Measurements from ENCODE around the gene GPR33.

The GPR33 gene, protein sequence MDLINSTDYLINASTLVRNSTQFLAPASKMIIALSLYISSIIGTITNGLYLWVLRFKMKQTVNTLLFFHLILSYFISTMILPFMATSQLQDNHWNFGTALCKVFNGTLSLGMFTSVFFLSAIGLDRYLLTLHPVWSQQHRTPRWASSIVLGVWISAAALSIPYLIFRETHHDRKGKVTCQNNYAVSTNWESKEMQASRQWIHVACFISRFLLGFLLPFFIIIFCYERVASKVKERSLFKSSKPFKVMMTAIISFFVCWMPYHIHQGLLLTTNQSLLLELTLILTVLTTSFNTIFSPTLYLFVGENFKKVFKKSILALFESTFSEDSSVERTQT

DNA sequence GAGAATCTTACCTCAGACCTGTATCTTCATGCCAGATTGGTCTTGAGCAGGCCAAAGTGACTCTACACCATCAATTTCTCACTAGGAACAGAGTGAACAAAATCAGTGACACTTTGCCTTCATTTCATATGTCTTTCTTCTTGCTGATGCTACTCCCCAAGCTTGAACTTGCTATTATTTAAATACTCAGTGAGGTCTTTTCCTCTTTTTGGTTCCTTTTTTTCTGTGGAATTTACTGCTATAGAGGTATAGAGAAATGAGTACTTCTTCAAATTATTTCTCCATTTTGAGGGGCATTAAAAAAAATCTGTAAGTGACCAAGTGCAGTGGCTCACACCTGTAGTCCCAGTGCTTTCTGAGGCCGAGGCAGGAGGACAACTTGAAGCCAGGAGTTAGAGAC lies at the start of gene GPR33:
Gene GPR33 (minus strand): TSS at position 154 of the 400 bp plus-strand sequence. CDS start 4,074 bp downstream, outside the sequence.
- TF ChIP-seq Cebpa-rat (IDR thresholded peaks at IDR 0.05) = no peak
- Histone ChIP-seq H3K4me3 (no peak within 1 kb of the TSS), H3K4me2 (peak within 1 kb of the TSS in 4 of 11 experiments; percentile 12 to 79 (median 62); a peak in 6 of 22 replicates), H4K20me1 (no peaks in the 10 kb centered on the region), H3K27ac (no peak within 1 kb of the TSS), H3K9ac (no peak within 1 kb of the TSS), H3K27me3 (peaks cover 0 to 42% (median 0%) of the 10 kb centered on the region in 11 experiments; a peak in 6 of 22 replicates), H3K9me3 (replicated peaks in 1 of 11) (peaks cover 0 to 6% (median 3%) of the 10 kb centered on the region in 11 experiments; a peak in 3 of 22 replicates), H3K36me3 (no peaks in the 10 kb centered on the region), H3K4me1 (peaks cover 7 to 39% (median 15%) of the 10 kb centered on the region in 10 experiments; a peak in 19 of 20 replicates)

DNA sequence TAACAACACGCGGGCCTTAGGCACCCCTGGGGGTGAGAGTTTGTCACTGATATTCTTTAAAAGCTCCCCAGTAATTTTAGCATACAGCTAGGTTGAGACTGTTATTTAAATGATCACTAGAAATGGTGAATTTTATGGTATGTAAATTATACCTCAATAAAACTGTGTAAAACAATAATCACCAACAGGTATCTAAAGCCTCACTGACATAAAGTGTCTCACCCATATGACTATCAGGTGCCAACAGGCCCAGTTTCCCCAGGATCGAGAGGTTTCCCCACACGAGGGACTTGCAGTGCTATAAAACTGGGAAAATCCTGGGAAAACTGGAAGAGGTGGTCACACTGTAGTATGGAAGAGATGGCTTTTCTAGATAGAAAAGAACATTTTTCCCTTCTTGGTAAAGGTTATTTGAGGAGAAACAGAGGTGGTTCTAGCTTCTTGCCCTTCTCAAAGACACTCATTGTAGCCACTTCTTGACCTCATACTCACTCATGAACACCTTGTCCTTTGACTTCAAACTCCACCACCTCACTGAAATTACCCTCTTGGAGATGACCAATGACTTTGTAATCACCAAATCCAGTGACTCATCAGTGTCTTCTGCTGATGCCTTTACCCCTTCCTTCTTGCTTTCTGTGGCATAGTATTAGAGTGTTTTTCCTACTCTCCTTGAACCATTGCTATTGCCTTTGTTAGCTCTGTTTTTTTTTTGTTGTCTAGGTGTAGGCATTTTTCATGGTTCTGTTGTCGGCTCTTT lies 48.5 kb upstream of the GPR33 start:
- Histone ChIP-seq H3K27me3 (no peaks in the 10 kb centered on the region), H3K4me3 (no peak overlapping the region), H3K4me2 (no peak overlapping the region), H3K4me1 (no peaks in the 10 kb centered on the region), H4K20me1 (no peaks in the 10 kb centered on the region), H3K27ac (no peak overlapping the region), H3K36me3 (no peaks in the 10 kb centered on the region), H3K9me3 (replicated peaks in 1 of 11) (no peaks in the 10 kb centered on the region), H3K9ac (no peak overlapping the region)
- TF ChIP-seq Cebpa-rat (IDR thresholded peaks at IDR 0.05) = no peak

- TF ChIP-seq Cebpa-rat (IDR thresholded peaks at IDR 0.05) = no peak
- no peak overlapping the region for H3K27ac ChIP-seq
- H3K9ac ChIP-seq = no peak overlapping the region
- no peaks in the 10 kb centered on the region for H3K27me3 ChIP-seq
- H3K4me1 ChIP-seq = no peaks in the 10 kb centered on the region
- no peaks in the 10 kb centered on the region for H4K20me1 ChIP-seq
- H3K4me3 ChIP-seq = no peak overlapping the region
- H3K9me3 ChIP-seq (replicated peaks in 1 of 11) = peaks cover 0 to 17% (median 9%) of the 10 kb centered on the region in 11 experiments; a peak in 17 of 22 replicates
- no peak overlapping the region for H3K4me2 ChIP-seq
- H3K36me3 ChIP-seq = no peaks in the 10 kb centered on the region
These were observed 42.3 kb upstream of the GPR33 start for GRCh38 chr14:31530136-31530535.

GRCh38 chr14:31529053-31529452 lies 41.2 kb upstream of the GPR33 start:
- H3K4me3 ChIP-seq = no peak overlapping the region
- H3K27ac ChIP-seq = no peak overlapping the region
- H3K9ac ChIP-seq = no peak overlapping the region
- no peaks in the 10 kb centered on the region for H3K4me1 ChIP-seq
- H4K20me1 ChIP-seq = no peaks in the 10 kb centered on the region
- no peaks in the 10 kb centered on the region for H3K36me3 ChIP-seq
- no peaks in the 10 kb centered on the region for H3K27me3 ChIP-seq
- no peak for TF ChIP-seq Cebpa-rat (IDR thresholded peaks at IDR 0.05)
- no peak overlapping the region for H3K4me2 ChIP-seq
- H3K9me3 ChIP-seq (replicated peaks in 1 of 11) = peaks cover 0 to 17% (median 9%) of the 10 kb centered on the region in 11 experiments; a peak in 17 of 22 replicates

- no peak overlapping the region for H3K9ac ChIP-seq
- no peak overlapping the region for H3K27ac ChIP-seq
- no peaks in the 10 kb centered on the region for H3K36me3 ChIP-seq
- H4K20me1 ChIP-seq = no peaks in the 10 kb centered on the region
- H3K9me3 ChIP-seq (replicated peaks in 1 of 11) = peaks cover 0 to 17% (median 9%) of the 10 kb centered on the region in 11 experiments; a peak in 17 of 22 replicates
- no peaks in the 10 kb centered on the region for H3K27me3 ChIP-seq
- no peak overlapping the region for H3K4me3 ChIP-seq
- no peak overlapping the region for H3K4me2 ChIP-seq
- H3K4me1 ChIP-seq = no peaks in the 10 kb centered on the region
- no peak for TF ChIP-seq Cebpa-rat (IDR thresholded peaks at IDR 0.05)
These were observed 39.7 kb upstream of the GPR33 start for GRCh38 chr14:31527546-31527945.

DNA sequence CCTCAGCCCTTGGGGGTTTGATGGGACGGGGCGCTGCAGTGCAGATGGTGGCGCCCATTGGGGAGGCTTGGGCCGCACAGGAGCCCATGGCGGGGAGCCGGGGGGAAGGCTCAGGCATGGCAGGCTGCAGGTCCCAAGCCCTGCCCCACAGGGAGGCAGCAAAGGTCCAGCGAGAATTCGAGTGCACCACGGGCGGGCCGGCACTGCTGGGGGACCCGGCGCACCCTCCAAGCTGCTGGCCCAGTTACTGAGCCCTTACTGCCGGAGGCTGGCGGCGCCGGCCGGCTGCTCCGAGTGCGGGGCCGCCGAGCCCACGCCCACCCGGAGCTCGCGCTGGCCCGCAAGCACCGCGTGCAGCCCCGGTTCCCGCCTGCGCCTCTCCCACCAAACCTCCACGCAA lies 39.2 kb upstream of the GPR33 start:
- no peak overlapping the region for H3K27ac ChIP-seq
- H3K4me1 ChIP-seq = no peaks in the 10 kb centered on the region
- no peaks in the 10 kb centered on the region for H4K20me1 ChIP-seq
- no peak overlapping the region for H3K4me2 ChIP-seq
- H3K9me3 ChIP-seq (replicated peaks in 1 of 11) = peaks cover 0 to 17% (median 9%) of the 10 kb centered on the region in 11 experiments; a peak in 17 of 22 replicates
- H3K27me3 ChIP-seq = no peaks in the 10 kb centered on the region
- H3K4me3 ChIP-seq = no peak overlapping the region
- H3K36me3 ChIP-seq = no peaks in the 10 kb centered on the region
- H3K9ac ChIP-seq = no peak overlapping the region
- no peak for TF ChIP-seq Cebpa-rat (IDR thresholded peaks at IDR 0.05)

- Histone ChIP-seq H3K27ac (no peak overlapping the region), H3K36me3 (no peaks in the 10 kb centered on the region)
- TF ChIP-seq Cebpa-rat (IDR thresholded peaks at IDR 0.05) = no peak
These were observed 23.0 kb upstream of the GPR33 start for GRCh38 chr14:31510855-31511254.

GRCh38 chr14:31510222-31510621 lies 22.4 kb upstream of the GPR33 start:
- no peaks in the 10 kb centered on the region for H4K20me1 ChIP-seq
- TF ChIP-seq Cebpa-rat (IDR thresholded peaks at IDR 0.05) = no peak
- H3K9ac ChIP-seq = no peak overlapping the region
- H3K9me3 ChIP-seq (replicated peaks in 1 of 11) = no peaks in the 10 kb centered on the region
- H3K4me1 ChIP-seq = no peaks in the 10 kb centered on the region
- H3K4me3 ChIP-seq = no peak overlapping the region
- no peak overlapping the region for H3K4me2 ChIP-seq
- H3K27ac ChIP-seq = no peak overlapping the region
- H3K36me3 ChIP-seq = no peaks in the 10 kb centered on the region
- H3K27me3 ChIP-seq = no peaks in the 10 kb centered on the region

More at GRCh38 chr14:31510855-31511254, 23.0 kb upstream of the GPR33 start:
- no peaks in the 10 kb centered on the region for H3K4me1 ChIP-seq
- H3K9ac ChIP-seq = no peak overlapping the region
- H4K20me1 ChIP-seq = no peaks in the 10 kb centered on the region
- H3K4me3 ChIP-seq = no peak overlapping the region
- no peaks in the 10 kb centered on the region for H3K27me3 ChIP-seq
- H3K9me3 ChIP-seq (replicated peaks in 1 of 11) = no peaks in the 10 kb centered on the region
- H3K4me2 ChIP-seq = no peak overlapping the region

DNA sequence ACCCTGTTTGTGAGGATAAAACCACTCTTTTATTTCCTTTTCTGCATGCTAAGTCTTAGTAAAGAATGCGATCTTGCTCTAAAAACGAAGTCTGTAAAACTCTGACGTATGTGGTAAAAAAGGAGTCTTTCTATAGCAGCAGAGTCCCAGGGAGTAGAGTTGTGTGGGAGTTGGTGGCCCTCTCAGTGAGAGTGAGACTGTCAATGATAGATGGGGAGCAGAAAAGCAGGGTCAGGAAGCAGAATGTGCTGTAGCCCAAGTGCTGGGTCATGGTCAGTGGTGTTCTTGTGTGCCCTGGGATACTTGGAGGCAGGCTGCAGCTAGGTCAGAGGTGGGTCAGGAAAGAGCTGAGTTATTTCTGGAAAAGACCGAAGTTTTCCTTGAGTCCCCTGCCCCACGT lies 20.3 kb upstream of the GPR33 start:
- Histone ChIP-seq H3K27me3 (no peaks in the 10 kb centered on the region), H3K9me3 (replicated peaks in 1 of 11) (no peaks in the 10 kb centered on the region), H3K4me2 (no peak overlapping the region), H3K4me3 (no peak overlapping the region), H3K27ac (no peak overlapping the region), H4K20me1 (no peaks in the 10 kb centered on the region), H3K36me3 (no peaks in the 10 kb centered on the region), H3K9ac (no peak overlapping the region), H3K4me1 (no peaks in the 10 kb centered on the region)
- no peak for TF ChIP-seq Cebpa-rat (IDR thresholded peaks at IDR 0.05)
